ENCODE results near the gene CFAP221.

Gene CFAP221

GRCh38 chr2:119537792-119538191 lies 6.5 kb upstream of the CFAP221 start:
- DNase-seq = no peak

GRCh38 chr2:119541476-119541875 lies 2.8 kb upstream of the CFAP221 start:
- no peak for DNase-seq

DNA sequence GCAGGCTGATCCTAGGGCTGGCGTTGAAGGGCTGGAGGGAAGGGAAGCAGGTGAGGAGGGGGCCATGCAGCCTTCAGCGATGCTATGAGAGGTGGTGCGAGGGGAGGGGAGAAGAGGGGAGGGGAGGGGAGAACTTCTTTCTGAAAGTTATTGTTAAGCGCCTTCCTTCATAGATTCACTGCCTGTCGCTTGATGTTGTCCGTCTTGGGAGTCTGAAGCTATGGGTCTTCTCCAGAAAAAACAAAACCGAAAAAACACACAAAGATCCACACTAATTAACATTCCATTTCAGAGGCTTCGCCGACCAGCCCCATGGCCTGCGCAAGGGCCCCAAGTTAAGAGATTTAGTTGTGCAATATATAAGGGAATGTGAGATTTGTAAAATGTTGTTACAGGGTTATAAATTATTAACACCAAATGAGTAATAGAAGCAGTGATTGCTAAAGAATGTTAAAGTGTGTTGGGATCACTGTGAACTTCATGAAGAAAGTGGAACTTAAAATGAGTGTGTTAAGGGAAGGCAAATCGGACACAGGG lies 758 bp downstream of the CFAP221 start:
- DNase-seq = no peak

DNA sequence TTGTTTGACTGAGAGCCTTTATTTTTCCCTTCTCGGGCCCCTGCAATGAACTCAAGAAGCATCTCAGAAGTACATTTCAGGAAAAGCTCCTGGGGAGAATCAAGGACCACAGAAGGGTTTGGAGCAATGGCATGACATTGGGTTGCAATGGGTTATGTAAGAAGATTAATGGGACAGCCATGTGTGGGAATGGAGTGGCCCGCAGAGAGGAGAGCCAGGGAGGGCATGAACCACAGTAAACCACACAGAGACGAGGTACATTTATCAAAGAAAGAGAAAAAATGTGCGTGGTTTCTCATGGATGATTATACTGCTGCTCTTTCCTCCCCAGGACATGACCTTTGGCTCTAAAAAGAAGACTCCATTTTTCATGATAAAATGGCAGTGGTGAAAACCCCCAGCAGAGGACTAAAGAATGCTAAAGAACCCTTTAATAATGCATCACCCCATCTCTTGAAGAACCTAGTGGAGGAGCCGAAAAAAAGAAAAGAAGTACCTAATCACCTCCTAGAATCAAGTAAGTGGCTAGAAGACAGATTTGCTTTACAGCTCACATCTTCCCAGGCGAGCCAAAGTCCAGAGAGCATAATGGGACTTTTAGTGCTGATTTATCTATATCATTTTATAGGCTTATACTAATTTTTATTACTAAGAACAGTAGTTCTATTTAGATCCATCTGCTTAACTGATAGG lies 1.7 kb downstream of the CFAP221 start:
- DNase-seq = no peak

DNA sequence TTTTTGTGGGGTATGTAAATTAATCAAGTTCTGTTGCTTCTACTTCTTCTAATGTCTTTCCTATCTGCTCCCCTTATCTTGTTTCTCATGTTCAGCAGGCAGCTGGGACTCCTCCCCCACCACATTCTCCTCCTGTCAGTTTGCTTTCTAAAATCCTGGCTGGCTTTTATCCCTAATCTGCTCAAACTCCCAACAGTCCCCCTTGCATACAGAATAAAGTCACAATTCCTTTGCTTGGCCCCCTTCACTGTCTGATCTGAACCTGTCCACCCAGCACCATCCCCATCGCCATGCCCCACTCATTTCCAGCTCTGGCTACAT lies 2.2 kb downstream of the CFAP221 start:
- no peak for DNase-seq

DNA sequence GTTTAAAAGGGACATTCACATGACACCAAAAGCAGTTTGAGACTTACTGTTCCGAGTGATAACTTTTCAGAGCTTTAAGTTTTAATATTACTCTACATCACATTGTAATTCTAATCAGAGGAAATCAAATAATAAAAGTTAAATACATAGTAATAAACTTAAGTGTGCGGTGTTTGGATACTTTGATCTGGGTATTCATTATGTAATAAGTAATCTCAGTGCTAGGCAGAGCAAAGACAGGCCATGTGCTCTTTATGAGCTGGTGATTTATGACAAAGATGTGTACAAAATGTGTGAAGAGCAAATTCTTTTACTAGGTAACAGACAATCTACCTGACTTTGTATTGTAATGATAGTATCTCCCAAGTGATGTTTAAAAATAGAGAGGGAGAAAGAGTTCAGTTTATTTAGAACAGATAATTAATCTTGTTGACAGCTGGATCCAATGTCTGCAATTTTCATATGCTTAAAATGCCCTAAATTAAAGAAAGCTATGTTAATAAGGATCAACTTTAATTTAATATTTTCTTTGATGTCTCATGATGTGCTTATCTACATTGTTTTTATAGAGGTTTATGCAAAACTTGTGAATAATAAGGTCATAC lies 4.4 kb downstream of the CFAP221 start:
- no peak for DNase-seq

- no peak for DNase-seq
Measured at GRCh38 chr2:119549241-119549640, 5.0 kb downstream of the CFAP221 start.

- DNase-seq = no peak
Measured at GRCh38 chr2:119550346-119550745, 6.1 kb downstream of the CFAP221 start.

DNA sequence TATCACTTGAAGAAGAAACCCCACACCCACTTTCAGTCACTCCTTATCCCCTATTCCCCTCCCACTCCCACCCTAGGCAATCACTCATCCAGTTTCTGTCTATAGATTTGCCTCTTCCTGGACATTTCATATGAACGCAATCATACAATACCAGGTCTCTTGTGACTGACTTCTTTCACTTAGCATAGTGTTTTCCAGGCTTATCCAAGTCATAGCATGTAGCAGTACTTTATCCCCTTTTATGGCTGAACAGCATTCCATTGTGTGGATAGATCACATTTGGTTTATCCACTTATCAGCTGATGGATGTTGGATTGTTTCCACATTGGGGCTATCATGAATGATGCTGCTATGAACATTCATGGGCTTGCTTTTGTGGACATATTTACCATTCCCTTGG lies 6.6 kb downstream of the CFAP221 start:
- DNase-seq = no peak

GRCh38 chr2:119552902-119553301 lies 8.7 kb downstream of the CFAP221 start:
- no peak for DNase-seq

- DNase-seq = no peak
Measured at GRCh38 chr2:119553687-119554344, 9.6 kb downstream of the CFAP221 start.

DNA sequence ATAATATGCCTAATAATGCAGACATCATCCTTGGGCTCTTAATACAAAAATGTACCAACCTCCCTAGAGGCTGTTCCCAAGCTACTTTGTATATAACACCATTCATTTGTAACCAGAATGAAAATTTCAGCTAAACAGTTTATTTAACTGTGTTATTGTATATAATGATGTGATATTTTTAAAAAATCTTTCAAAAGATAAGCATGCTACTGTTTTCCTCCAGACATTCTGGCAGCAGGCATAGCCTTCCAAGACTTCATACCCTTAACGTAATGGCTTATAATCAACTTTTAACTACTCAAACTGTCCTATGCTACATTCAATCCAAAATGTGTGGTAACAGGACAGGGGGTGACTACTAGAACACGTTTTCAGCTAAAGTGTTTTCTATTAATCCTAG lies 21.2 kb downstream of the CFAP221 start:
- DNase-seq = no peak

- no peak for DNase-seq
Measured at GRCh38 chr2:119567292-119567691, 23.0 kb downstream of the CFAP221 start.

GRCh38 chr2:119574108-119574815 lies 30.0 kb downstream of the CFAP221 start:
- DNase-seq = no peak

- no peak for DNase-seq
Measured at GRCh38 chr2:119574864-119575263, 30.6 kb downstream of the CFAP221 start.

DNA sequence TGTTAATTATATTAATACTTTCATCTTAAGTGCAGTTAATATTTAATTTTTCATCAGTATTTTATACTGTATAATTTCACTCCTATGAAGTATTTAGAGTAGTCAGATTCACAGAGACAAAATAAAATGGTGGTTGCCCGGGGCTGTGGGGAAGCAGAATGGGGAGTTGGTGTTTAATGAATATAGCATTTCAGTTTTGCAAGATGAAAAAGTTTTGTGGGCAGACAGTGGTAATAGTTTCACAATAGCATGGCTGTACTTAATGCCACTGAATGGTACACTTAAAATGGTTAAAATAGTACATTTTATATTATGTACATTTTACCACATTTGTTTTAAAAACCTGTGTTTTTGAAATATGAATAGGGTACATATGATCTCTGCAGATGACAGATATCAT lies 31.2 kb downstream of the CFAP221 start:
- no peak for DNase-seq

GRCh38 chr2:119579424-119580295 lies 35.4 kb downstream of the CFAP221 start:
- no peak for DNase-seq

GRCh38 chr2:119580550-119581072 lies 36.4 kb downstream of the CFAP221 start:
- no peak for DNase-seq

- no peak for DNase-seq
Measured at GRCh38 chr2:119583291-119583690, 39.0 kb downstream of the CFAP221 start.

DNA sequence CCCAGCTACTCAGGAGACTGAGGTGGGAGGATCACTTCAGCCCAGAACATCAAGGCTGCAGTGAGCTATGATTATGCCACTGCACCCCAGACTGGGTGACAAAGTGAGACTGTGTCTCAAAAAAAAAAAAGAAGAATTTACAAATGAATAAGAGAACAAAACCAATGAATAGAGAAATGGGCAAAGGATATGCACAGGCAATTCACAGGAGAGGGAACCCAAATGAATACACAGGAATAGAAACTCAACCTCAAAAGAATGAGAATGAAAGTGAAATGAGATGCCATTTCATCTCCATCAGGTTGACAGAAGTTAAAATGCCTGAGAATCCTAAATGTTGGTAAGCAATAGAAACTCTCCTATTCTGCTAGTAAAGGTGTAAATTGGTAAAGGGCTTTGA lies 40.2 kb downstream of the CFAP221 start:
- no peak for DNase-seq

GRCh38 chr2:119586085-119586484 lies 41.8 kb downstream of the CFAP221 start:
- no peak for DNase-seq

- no peak for DNase-seq
Measured at GRCh38 chr2:119590873-119591272, 46.6 kb downstream of the CFAP221 start.

All from stimulated activated CD4-positive, alpha-beta T cell treated with anti-CD3 and anti-CD28 coated beads, Interleukin-4, amount 100 ng/mL, for 1 hour (primary cell).